ENCODE data around the gene GCSH. TPM values are rescaled to one million over a fixed set of nuclear protein-coding genes. Genes with fewer than 3 reads are reported as not detected.

The GCSH gene
- polyA plus RNA-seq, 1 of the 3 experiments (the other 2 are of a cell fraction): 20.7 TPM

GRCh38 chr16:81127051-81127450 is 30.9 kb upstream of the GCSH start:
- Histone ChIP-seq H3F3A (replicated peaks; ENCODE audit: insufficient read depth) (no peaks in the 10 kb centered on the region), H3K9ac (no peak overlapping the region), H3K9me2 (no peaks in the 10 kb centered on the region), H3K4me1 (ENCODE audit: control insufficient read depth in 1 of 2, insufficient read depth in 2 of 2, low read depth in 1 of 2, low read length in 1 of 2) (no peaks in the 10 kb centered on the region), H3K27me3 (ENCODE audit: insufficient read depth) (no peaks in the 10 kb centered on the region), H3K4me3 (ENCODE audit: low read depth in 2 of 2, low read length in 1 of 2) (no peak overlapping the region), H3K27ac (ENCODE audit: low read depth in 2 of 2, low read length in 1 of 2) (no peak overlapping the region), H3K4me2 (no peak overlapping the region), H3K36me3 (replicated peaks in 1 of 2; ENCODE audit: control insufficient read depth in 1 of 2, insufficient read depth in 2 of 2, low read length in 1 of 2) (no peaks in the 10 kb centered on the region), H3K9me3 (no peaks in the 10 kb centered on the region), H2AFZ (ENCODE audit: low read depth) (no peak overlapping the region), H3K79me2 (ENCODE audit: insufficient read depth) (no peaks in the 10 kb centered on the region), H4K20me1 (ENCODE audit: insufficient read depth) (no peaks in the 10 kb centered on the region)
- DNase-seq: no peak
- ChIA-PET POLR2A (no interaction called here), CTCF (no interaction called here)
- WGBS (ENCODE audit: low lambda C conversion rate): 50% methylated on average over 4 of the region's 5 CpGs
- no peak for TF ChIP-seq YY1 (IDR thresholded peaks at IDR 0.05; ENCODE audit: low read depth)
- TF ChIP-seq SIN3A (IDR thresholded peaks at IDR 0.05; ENCODE audit: borderline replicate concordance, low read depth, low read length): no peak
- TF ChIP-seq FOSL2 (IDR thresholded peaks at IDR 0.05; ENCODE audit: borderline replicate concordance, low read depth): no peak

- no peaks in the 10 kb centered on the region for H3K9me3 ChIP-seq
- no peak overlapping the region for H2AFZ ChIP-seq (ENCODE audit: low read depth)
- no peaks in the 10 kb centered on the region for H3K79me2 ChIP-seq (ENCODE audit: insufficient read depth)
- no peaks in the 10 kb centered on the region for H3F3A ChIP-seq (replicated peaks; ENCODE audit: insufficient read depth)
- no peaks in the 10 kb centered on the region for H3K36me3 ChIP-seq (replicated peaks in 1 of 2; ENCODE audit: control insufficient read depth in 1 of 2, insufficient read depth in 2 of 2, low read length in 1 of 2)
- no peaks in the 10 kb centered on the region for H3K4me1 ChIP-seq (ENCODE audit: control insufficient read depth in 1 of 2, insufficient read depth in 2 of 2, low read depth in 1 of 2, low read length in 1 of 2)
- 58% methylated on average over 11 of the region's 17 CpGs for whole genome bisulfite sequencing (ENCODE audit: low lambda C conversion rate)
- H3K27me3 ChIP-seq (ENCODE audit: insufficient read depth): no peaks in the 10 kb centered on the region
- CTCF ChIA-PET: no interaction called here
- no peak overlapping the region for H3K27ac ChIP-seq (ENCODE audit: low read depth in 2 of 2, low read length in 1 of 2)
- H3K4me2 ChIP-seq: no peak overlapping the region
- no peak overlapping the region for H3K9ac ChIP-seq
- H3K4me3 ChIP-seq (ENCODE audit: low read depth in 2 of 2, low read length in 1 of 2): no peak overlapping the region
- no peaks in the 10 kb centered on the region for H3K9me2 ChIP-seq
- POLR2A ChIA-PET: no interaction called here
- DNase-seq: no peak
- no peak for TF ChIP-seq MAX (IDR thresholded peaks at IDR 0.05; ENCODE audit: low read depth)
- no peak for TF ChIP-seq NRF1 (IDR thresholded peaks at IDR 0.05; ENCODE audit: low read depth, low read length)
- no peak for TF ChIP-seq TEAD4 (IDR thresholded peaks at IDR 0.05; ENCODE audit: borderline replicate concordance, insufficient read depth)
- no peak for TF ChIP-seq FOXM1 (IDR thresholded peaks at IDR 0.05; ENCODE audit: low read depth)
- TF ChIP-seq REST (IDR thresholded peaks at IDR 0.05; ENCODE audit: low read depth, low read length): no peak
- no peak for TF ChIP-seq ZBTB33 (IDR thresholded peaks at IDR 0.05; ENCODE audit: borderline replicate concordance, low read depth)
- TF ChIP-seq SIN3A (IDR thresholded peaks at IDR 0.05; ENCODE audit: borderline replicate concordance, low read depth, low read length): no peak
- TF ChIP-seq GABPA (IDR thresholded peaks at IDR 0.05; ENCODE audit: low read depth): no peak
- no peak for TF ChIP-seq EZH2phosphoT487 (IDR thresholded peaks at IDR 0.05; ENCODE audit: borderline replicate concordance, low read depth)
- TF ChIP-seq TCF12 (IDR thresholded peaks at IDR 0.05): no peak
- TF ChIP-seq FOSL2 (IDR thresholded peaks at IDR 0.05; ENCODE audit: borderline replicate concordance, low read depth): no peak
- no peak for TF ChIP-seq RCOR1 (IDR thresholded peaks at IDR 0.05; ENCODE audit: low read length)
- no peak for TF ChIP-seq RFX5 (IDR thresholded peaks at IDR 0.05; ENCODE audit: low read length)
- no peaks in the 10 kb centered on the region for H4K20me1 ChIP-seq (ENCODE audit: insufficient read depth)
Measured at GRCh38 chr16:81123092-81123852, 27.1 kb upstream of the GCSH start.

Measured in SK-N-SH (cell line).